ENCODE measurements around the gene COL27A1. TPM values are rescaled to one million over a fixed set of nuclear protein-coding genes. Genes with fewer than 3 reads are reported as not detected.

The COL27A1 gene
- total and polyA plus RNA-seq, 2 donors (not counting 1 experiment from before 2014, with no cell fraction given), result 0.16 to 0.27 TPM

DNA sequence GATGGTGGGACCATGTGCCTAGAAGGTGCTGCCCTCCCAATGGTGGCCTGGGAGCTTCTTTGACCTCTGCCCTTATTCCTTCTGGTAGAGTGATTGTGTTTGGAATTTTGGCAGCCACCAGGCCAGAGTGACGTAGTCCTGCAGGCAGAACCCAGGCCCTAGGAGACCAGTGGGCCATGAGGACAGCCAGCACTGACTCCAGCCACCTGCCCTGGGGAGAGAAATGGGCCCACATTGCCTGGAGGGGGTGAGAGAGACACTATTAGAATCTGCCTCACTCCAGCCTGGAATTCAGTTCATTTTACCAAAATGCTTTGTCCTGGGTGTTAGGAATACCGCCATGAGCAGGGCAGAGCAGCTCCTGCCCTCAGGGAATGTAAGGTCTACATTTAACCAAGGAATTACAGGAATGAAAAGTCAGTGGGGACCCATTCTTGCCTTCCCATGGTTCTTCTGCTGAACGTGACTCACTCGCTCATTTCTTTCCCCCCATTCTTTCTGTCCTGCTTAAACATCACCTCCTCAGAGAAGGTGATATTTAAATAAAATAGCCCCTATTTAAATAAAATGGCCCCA lies 5.5 kb upstream of the COL27A1 start:
- ATAC-seq (ENCODE audit: low read depth) (no peak), DNase-seq (no peak)
- Histone ChIP-seq H4K20me1 (ENCODE audit: control insufficient read depth, insufficient read depth, low read length, poor library complexity, severe bottlenecking) (no peaks in the 10 kb centered on the region), H3K27ac (ENCODE audit: low read length in 2 of 2) (no peak overlapping the region), H2AFZ (ENCODE audit: insufficient read depth, low read depth, low read length, poor library complexity, severe bottlenecking) (no peak overlapping the region), H3K27me3 (replicated peaks in 1 of 4; ENCODE audit: control extremely low read depth in 1 of 4, control insufficient read depth in 3 of 4, insufficient read depth in 4 of 4, low read length in 3 of 4) (peaks cover 0 to 54% (median 19%) of the 10 kb centered on the region in 4 experiments), H3K36me3 (replicated peaks in 1 of 2; ENCODE audit: control extremely low read depth in 1 of 2, control insufficient read depth in 1 of 2, extremely low read depth in 1 of 2, insufficient read depth in 2 of 2, low read length in 1 of 2) (no peaks in the 10 kb centered on the region), H3K9me3 (ENCODE audit: control extremely low read depth in 1 of 3, control insufficient read depth in 2 of 3, insufficient read depth in 1 of 3, low read length in 2 of 3) (peaks cover 0 to 7% (median 0%) of the 10 kb centered on the region in 3 donors), H3K79me2 (ENCODE audit: control insufficient read depth, insufficient read depth, low read length) (no peaks in the 10 kb centered on the region), H3K4me2 (replicated peaks; ENCODE audit: low read depth, low read length, poor library complexity, severe bottlenecking) (no peak overlapping the region), H3K9ac (ENCODE audit: low read length) (no peak overlapping the region), H3K4me1 (ENCODE audit: control insufficient read depth in 2 of 2, insufficient read depth in 2 of 2, low read length in 2 of 2) (peaks cover 14% of the 10 kb centered on the region in 2 donors), H3K4me3 (ENCODE audit: control extremely low read depth in 1 of 5, extremely low read depth in 1 of 5, insufficient read depth in 1 of 5, low read depth in 2 of 5, low read length in 4 of 5) (no peak overlapping the region)
- ChIA-PET CTCF (no interaction called here), POLR2A (no interaction called here)
- TF ChIP-seq EZH2 (IDR thresholded peaks at IDR 0.05; ENCODE audit: borderline replicate concordance, insufficient read depth, low read depth, low read length, poor library complexity, severe bottlenecking), result no peak
- TF ChIP-seq, protein P1, sequence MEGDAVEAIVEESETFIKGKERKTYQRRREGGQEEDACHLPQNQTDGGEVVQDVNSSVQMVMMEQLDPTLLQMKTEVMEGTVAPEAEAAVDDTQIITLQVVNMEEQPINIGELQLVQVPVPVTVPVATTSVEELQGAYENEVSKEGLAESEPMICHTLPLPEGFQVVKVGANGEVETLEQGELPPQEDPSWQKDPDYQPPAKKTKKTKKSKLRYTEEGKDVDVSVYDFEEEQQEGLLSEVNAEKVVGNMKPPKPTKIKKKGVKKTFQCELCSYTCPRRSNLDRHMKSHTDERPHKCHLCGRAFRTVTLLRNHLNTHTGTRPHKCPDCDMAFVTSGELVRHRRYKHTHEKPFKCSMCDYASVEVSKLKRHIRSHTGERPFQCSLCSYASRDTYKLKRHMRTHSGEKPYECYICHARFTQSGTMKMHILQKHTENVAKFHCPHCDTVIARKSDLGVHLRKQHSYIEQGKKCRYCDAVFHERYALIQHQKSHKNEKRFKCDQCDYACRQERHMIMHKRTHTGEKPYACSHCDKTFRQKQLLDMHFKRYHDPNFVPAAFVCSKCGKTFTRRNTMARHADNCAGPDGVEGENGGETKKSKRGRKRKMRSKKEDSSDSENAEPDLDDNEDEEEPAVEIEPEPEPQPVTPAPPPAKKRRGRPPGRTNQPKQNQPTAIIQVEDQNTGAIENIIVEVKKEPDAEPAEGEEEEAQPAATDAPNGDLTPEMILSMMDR (IDR thresholded peaks at IDR 0.05), result no peak
- intact Hi-C loops (cut with micrococcal nuclease), result no loop called here
- peaks cover 7% of the 10 kb centered on the region for H3K4me1 Mint-ChIP-seq
- H3K4me3 Mint-ChIP-seq, result no peak overlapping the region
- H3K27me3 Mint-ChIP-seq, result peaks cover 55% of the 10 kb centered on the region
- H3K9me3 Mint-ChIP-seq (ENCODE audit: insufficient read depth), result no peaks in the 10 kb centered on the region
- no peak overlapping the region for H3K27ac Mint-ChIP-seq
- 86% methylated on average over 2 of the region's 4 CpGs for WGBS (ENCODE audit: insufficient coverage)

DNA sequence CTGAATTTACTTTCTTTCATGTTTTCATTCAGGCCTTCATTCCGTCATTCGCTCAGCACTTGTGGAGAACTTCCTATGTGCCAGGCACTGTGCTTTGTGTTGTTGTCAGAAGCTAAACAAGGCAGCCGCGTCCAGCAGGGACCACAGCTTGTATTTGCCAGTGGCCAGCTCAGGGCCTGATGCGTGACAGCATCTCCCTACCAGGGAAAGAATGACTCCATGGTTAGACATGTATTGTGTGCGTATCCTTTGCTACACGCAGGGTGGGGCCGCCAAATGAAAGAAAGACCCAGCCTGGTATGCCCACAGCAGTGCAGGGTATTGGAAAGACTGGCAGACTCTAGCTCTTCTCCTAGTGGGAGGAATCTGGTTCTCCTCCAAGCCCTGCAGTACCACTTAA lies 4.7 kb upstream of the COL27A1 start:
- H3K4me3 ChIP-seq (ENCODE audit: control extremely low read depth in 1 of 5, extremely low read depth in 1 of 5, insufficient read depth in 1 of 5, low read depth in 2 of 5, low read length in 4 of 5), result no peak overlapping the region

More for the DNA sequence above, 4.7 kb upstream of the COL27A1 start:
- ChIA-PET POLR2A (no interaction called here), CTCF (no interaction called here)
- no peak for TF ChIP-seq EZH2 (IDR thresholded peaks at IDR 0.05; ENCODE audit: borderline replicate concordance, insufficient read depth, low read depth, low read length, poor library complexity, severe bottlenecking)
- TF ChIP-seq, protein P1 (IDR thresholded peaks at IDR 0.05), result no peak
- no peak overlapping the region for H3K9ac ChIP-seq (ENCODE audit: low read length)
- H3K4me2 ChIP-seq (replicated peaks; ENCODE audit: low read depth, low read length, poor library complexity, severe bottlenecking), result no peak overlapping the region
- H4K20me1 ChIP-seq (ENCODE audit: control insufficient read depth, insufficient read depth, low read length, poor library complexity, severe bottlenecking), result no peaks in the 10 kb centered on the region
- H3K9me3 Mint-ChIP-seq (ENCODE audit: insufficient read depth), result no peaks in the 10 kb centered on the region
- H3K79me2 ChIP-seq (ENCODE audit: control insufficient read depth, insufficient read depth, low read length), result no peaks in the 10 kb centered on the region
- H3K27me3 Mint-ChIP-seq, result peaks cover 61% of the 10 kb centered on the region
- H3K4me3 Mint-ChIP-seq, result no peak overlapping the region
- no peak overlapping the region for H3K27ac Mint-ChIP-seq
- intact Hi-C loops (cut with micrococcal nuclease), result no loop called here
- peaks cover 0 to 57% (median 21%) of the 10 kb centered on the region in 4 experiments for H3K27me3 ChIP-seq (replicated peaks in 1 of 4; ENCODE audit: control extremely low read depth in 1 of 4, control insufficient read depth in 3 of 4, insufficient read depth in 4 of 4, low read length in 3 of 4)
- peaks cover 0 to 8% (median 0%) of the 10 kb centered on the region in 3 donors for H3K9me3 ChIP-seq (ENCODE audit: control extremely low read depth in 1 of 3, control insufficient read depth in 2 of 3, insufficient read depth in 1 of 3, low read length in 2 of 3)
- ATAC-seq (ENCODE audit: low read depth) (no peak), DNase-seq (no peak)
- no peak overlapping the region for H2AFZ ChIP-seq (ENCODE audit: insufficient read depth, low read depth, low read length, poor library complexity, severe bottlenecking)
- H3K4me1 Mint-ChIP-seq, result peaks cover 13% of the 10 kb centered on the region
- H3K4me1 ChIP-seq (ENCODE audit: control insufficient read depth in 2 of 2, insufficient read depth in 2 of 2, low read length in 2 of 2), result peaks cover 18 to 21% of the 10 kb centered on the region in 2 donors
- no peak overlapping the region for H3K27ac ChIP-seq (ENCODE audit: low read length in 2 of 2)
- no peaks in the 10 kb centered on the region for H3K36me3 ChIP-seq (replicated peaks in 1 of 2; ENCODE audit: control extremely low read depth in 1 of 2, control insufficient read depth in 1 of 2, extremely low read depth in 1 of 2, insufficient read depth in 2 of 2, low read length in 1 of 2)
- 82% methylated on average over 7 of the region's 8 CpGs for WGBS (ENCODE audit: insufficient coverage)
